NCI-H1417 treated with DMSO at 0.1 percent for 48 hours (cell line): ENCODE measurements around the gene RFC4.
"Not testable (repeated sequence)": the region's sequence is repeated elsewhere in the genome, so short reads cannot be mapped to it uniquely, and the experiment has no call there.

Source experiments
- DNase-seq: peaks from one replicate; lab custom pipeline; 2025; lab: John Stamatoyannopoulos, UW

Gene RFC4

DNA sequence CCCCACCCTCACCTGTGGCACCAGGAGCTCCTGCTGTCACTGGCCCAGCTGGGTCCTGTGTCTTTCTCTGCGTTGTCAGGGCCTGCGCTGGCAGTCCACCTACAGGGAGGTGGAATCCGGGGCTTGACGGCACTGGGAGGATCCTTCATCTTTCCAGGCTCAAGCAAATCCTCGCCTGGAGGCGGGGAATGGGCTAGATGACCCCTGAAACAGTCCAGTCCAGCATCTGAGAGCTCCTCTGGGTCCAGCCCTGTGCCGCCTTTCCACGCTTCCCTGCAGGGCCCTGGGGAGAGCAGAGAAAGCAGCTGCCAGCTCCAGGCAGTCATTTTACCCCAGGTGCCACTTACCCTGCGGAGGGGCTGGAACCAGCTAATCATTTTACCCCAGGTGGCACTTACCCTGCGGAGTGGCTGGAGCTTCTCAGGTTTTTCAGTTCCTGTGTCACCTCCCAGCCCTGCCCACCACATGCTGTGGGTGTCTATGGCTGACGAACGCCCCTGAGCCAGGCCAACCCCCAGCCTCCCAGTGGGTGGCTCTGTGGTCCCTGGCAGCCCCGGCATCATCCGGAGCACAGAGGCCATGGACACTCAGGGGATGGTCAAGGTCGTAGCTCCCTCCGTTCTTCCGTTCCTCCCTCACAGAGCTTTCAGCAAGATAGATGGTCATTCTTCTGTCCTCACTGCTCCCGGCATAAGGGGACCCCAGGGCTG is 18.3 kb upstream of the RFC4 start:
- DNase-seq = peak; percentile 89

- DNase-seq = no peak
Measured at GRCh38 chr3:186823386-186823785, 17.1 kb upstream of the RFC4 start.

DNA sequence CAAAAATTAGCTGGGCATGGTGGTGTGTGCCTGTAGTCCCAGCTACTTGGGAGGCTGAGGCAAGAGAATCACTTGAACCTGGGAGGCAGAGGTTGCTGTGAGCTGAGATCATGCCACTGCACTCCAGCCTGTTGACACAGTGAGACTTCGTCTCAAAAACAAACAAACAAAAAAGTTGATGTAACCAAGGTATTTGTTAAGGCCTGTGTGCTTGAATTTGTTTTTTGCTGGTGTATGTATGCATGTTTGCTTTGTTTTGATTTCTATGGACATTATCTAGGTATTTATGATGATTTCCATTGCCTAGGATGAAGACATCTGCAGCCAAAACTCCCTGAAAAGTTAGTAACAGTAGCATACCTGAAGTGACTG is 16.1 kb upstream of the RFC4 start:
- not testable (repeated sequence) for DNase-seq

- peak; percentile 30 for DNase-seq
Measured at GRCh38 chr3:186821429-186822387, 15.4 kb upstream of the RFC4 start.

DNA sequence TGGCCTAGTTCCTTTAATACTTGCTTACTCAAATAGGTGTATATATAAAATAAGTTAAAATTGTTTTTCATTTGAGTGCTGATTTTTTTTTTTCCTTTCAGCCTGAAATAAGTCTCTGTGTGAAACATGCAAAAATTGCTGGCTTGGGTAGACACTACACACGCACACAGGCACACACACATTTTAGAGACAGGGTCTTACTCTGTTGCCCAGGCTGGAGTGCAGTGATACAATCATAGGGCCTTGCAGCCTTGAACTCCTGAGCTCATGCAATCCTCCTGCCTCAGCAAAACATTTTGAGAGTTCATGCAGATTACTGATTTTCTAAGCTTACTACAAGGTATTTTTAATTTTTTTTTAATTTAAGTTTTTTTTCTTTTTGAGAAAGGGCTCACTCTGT is 12.7 kb upstream of the RFC4 start:
- no peak for DNase-seq

DNA sequence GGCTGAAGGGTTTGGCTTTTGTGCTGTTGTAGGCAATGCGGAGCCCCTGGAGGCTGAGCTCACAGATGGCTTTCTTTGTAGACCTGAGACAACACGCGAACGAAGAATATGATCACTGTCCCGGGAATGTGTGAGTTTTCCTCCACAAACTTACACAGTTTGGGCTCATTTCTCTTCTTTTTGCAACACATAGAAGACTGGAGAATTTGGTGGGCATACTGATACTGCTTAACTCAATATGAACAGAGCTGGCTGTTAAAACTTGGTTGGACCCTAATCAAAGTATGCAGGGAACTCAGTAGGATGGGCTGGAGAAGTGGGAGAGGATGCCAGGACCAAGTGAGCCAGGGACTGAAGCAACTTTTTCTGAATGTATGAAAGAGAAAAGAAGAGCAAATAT is 12.2 kb upstream of the RFC4 start:
- DNase-seq = no peak

GRCh38 chr3:186815435-186815834 is 9.2 kb upstream of the RFC4 start:
- DNase-seq = no peak

DNA sequence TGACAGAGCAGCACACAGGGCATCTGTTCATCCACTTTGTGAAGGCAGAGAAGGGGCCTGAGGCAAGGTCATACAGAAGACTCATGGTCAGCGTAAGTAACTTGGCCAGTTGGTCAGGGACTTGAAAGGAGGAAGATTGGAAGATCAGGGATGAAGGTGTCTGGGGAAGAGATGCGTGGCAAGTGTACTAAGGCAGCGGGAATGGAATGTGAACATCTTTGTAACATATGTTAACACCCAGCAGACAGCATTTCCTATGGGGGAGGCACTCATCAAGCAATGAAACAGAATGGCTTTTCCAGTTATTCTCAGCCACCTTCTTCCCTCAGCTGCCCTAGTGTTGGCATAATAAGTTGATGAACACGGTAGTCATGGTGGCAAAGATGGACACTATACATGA is 7.8 kb upstream of the RFC4 start:
- no peak for DNase-seq

DNA sequence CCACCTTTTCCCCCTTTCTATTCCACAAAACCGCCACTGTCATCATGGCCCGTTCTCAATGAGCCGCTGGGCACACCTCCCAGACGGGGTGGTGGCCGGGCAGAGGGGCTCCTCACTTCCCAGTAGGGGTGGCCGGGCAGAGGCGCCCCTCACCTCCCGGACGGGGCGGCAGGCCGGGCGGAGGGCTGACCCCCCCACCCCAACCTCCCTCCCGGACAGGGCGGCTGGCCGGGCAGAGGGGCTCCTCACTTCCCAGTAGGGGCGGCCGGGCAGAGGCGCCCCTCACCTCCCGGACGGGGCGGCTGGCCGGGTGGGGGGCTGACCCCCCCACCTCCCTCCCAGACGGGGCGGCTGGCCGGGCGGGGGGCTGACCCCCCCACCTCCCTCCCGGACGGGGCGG is 5.0 kb upstream of the RFC4 start:
- DNase-seq = not testable (repeated sequence)

DNA sequence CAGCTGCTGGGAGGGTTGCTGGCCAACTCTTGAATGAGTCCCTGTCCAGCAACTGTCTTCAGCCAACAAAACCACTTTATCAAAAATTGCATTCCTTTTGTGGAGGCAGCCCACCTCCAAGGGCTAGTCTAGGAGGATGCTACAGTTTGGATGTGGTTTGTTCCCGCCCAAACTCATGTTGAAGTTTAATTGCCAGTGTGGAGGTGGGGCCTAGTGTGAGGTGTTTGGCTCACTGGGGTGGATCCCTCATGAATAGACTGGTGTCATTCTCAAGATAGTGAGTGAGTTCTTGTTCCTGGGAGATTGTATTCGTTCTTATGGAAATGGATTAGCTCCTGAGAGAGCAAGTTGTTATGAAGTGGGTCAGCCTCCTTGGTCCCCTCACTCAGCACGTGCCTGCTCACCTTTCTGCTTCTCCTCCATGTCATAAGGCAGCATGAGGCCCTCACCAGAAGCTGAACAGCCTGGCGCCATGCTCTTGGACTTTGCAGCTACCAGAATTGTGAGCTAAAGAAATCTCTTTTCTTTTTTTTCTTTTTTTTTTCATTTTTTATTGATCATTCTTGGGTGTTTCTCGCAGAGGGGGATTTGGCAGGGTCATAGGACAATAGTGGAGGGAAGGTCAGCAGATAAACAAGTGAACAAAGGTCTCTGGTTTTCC is 4.2 kb upstream of the RFC4 start:
- no peak for DNase-seq

DNA sequence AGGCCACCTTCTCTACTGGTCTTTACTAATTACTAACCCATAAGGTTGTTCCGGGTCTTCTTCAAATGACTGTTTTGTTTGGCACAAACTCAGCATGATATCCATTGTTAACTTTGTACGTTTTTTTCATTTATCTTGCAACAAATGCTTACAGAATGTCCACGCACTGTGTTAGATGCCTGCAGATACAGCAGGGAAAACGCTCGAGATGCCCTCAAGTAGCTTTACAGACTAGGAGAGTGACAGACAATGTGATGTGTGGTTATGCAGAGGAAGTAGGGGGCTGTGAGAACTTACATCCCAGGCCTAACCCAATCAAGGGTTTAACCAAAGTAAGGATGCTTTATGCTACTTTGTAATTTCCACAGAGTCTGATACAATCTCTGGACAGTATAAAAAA is 949 bp upstream of the RFC4 start:
- DNase-seq = no peak

DNA sequence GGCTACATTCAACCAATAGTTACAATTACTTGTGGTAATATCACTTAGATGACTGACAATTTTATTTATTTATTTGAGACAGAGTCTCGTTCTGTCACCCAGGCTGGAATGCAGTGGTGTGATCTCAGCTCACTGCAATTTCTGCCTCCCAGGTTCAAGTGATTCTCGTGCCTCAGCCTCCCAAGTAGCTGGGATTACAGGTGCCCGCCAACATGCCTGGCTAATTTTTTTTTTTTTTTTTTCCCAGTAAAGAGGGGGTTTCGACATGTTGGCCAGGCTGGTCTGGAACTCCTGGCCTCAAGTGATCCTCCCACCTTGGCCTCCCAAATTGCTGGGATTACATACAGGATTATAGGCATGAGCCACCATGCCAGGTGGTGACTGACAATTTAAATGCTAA is 2.8 kb downstream of the RFC4 start:
- DNase-seq = not testable (repeated sequence)

- no peak for DNase-seq
Measured at GRCh38 chr3:186802701-186803100, 3.6 kb downstream of the RFC4 start.

DNA sequence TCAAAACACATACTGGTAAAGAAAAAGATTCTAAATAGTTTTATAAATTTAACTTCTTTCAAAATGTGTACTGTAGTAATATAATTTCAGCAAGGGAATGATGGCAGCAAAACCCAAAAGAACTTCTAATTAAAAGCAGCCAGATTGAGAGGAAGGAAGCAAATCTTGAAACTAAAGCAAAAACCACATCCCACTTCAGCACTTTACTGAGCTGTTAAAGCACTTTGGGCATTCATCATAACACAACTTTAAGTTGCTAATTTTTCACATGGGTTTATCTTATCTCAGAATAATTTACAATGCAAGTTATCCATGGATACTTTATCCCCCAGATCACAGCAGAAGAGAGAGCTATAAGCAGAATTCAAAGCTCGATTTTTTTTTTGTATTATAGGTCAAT is 6.0 kb downstream of the RFC4 start:
- no peak for DNase-seq

GRCh38 chr3:186798239-186798874 is 7.9 kb downstream of the RFC4 start:
- DNase-seq = no peak

- no peak for DNase-seq
Measured at GRCh38 chr3:186790261-186790981, 15.9 kb downstream of the RFC4 start.

DNA sequence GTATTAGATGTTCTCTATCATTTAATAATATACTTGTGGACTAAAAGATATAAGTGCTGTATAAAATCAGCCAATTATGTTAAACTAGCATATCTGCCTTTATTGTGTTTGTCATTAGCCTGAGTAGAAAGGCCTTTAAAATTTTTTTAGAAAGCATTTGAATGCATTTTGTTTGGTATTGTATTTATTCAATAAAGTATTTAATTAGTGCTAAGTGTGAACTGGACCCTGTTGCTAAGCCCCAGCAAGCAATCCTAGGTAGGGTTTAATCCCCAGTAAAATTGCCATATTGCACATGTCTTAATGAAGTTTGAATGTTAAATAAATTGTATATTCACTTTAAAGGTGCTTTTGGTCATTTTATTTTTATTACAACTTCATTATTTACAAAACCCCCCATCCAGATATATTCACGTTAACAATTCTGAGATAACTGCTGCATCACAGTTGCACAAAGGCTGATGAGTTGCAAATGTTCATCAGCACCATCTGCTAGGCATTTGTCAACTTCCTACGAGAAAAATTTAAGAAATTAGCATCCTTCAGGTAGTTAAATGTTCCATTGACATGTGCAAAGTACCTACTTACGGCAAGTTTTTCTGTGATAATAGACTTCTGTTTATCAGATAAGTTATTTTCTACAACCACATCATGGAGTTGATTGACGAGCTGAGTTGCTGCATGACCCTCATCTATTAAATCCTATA is 16.6 kb downstream of the RFC4 start:
- DNase-seq = no peak

DNA sequence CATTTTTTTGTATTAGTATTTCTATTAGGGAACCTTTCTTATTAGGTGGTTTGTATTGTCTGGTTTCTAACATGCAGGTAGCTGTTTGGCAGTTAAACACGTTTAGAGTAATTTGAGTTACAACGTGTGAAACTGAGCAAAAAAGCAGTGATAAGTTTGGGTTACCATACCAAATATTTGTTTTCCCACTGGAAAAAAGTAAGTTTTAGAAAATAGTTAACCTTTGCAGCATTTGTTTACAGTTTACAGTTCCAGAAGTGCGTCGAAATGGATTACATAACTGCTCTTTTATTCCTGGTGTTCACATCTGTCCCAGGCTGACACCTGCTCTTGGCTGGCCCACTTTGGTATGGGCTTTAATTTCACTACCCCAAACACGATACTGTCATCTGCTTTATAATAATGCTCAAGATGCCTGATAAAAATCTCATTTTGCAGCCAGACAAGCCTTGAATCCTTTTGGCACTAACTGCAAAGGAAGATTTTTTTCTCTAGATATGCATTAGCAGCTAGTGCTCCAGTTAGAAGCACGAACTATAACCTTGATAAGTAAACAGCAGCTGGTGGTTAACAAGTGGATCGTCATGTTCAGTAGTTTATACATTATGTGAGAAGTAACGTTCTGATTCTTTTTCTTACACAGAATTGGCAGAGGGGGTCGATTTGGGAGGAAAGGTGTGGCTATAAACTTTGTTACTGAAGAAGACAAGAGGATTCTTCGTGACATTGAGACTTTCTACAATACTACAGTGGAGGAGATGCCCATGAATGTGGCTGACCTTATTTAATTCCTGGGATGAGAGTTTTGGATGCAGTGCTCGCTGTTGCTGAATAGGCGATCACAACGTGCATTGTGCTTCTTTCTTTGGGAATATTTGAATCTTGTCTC is 17.6 kb downstream of the RFC4 start:
- no peak for DNase-seq

DNA sequence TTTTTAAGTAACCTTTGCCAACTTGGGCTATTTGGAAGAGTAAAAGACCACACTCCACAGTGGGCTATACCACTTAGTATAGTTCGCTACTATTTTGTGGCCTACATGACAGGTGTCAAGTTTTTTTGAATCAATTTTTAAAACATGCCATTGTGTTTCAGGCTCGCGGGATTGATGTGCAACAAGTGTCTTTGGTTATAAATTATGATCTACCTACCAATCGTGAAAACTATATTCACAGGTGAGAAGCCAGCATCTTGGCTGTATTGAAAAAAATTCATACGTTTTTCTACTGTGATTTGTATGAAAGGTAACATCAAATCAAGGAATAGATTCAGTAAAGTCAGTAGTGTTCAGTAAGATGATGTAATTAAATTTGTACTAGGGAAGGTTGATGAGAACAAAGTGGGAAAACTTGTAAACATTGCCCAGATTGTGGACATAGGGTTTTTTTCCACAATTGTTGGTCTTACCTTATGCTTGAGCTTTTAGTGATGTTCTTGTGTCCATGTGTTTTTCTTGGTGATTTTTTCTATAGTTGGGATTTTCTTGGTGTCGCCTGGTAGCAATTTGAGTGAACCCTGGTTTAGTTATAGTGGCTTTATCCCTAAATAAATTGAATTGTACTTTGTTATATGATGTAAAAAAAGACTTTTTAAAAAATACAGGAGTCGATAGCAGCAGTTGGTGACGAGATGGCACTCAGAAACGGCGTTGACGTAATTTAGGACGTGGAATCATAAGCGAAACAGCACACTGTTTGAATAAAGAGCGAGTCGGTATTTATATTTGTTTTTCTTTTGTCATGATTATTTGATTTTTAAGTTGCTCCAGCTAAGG is 18.4 kb downstream of the RFC4 start:
- DNase-seq = no peak
